ENCODE results near the gene KCNIP1. TPM values are rescaled to one million over a fixed set of nuclear protein-coding genes. Genes with fewer than 3 reads are reported as not detected.

KCNIP1 gene
- polyA plus RNA-seq, 1 donor (not counting 4 experiments of a cell fraction or from before 2014, with no cell fraction given), result not detected

DNA sequence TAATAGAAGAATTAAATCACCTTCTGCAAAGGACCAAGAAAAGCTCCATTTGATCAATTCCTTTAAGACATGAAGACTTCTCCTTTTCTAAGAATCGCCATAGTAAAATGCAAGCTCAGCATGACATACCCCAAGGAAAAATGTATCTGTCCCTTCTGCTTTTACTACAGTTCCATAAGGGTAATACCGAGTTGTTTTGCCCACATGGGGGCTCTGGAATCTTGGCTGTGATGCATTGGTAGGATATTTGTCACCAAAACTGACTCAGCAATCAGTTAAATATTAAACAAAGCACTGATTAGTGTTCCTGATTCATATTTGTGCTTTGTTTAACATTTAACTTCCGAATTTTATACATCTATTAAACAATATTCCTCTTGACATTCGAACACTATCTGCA lies 24.3 kb upstream of the KCNIP1 start:
- Histone ChIP-seq H3K79me2 (ENCODE audit: control insufficient read depth, insufficient read depth, low read length) (no peaks in the 10 kb centered on the region), H3K4me3 (ENCODE audit: control insufficient read depth in 2 of 3, extremely low read depth in 1 of 3, insufficient read depth in 2 of 3, low read depth in 1 of 3, low read length in 3 of 3) (no peak overlapping the region), H3K4me1 (ENCODE audit: control insufficient read depth, extremely low read depth, insufficient read depth, low read length) (peaks cover 3% of the 10 kb centered on the region), H3K4me2 (ENCODE audit: control insufficient read depth, extremely low read depth, insufficient read depth, low read depth, low read length) (no peak overlapping the region), H3K27me3 (ENCODE audit: control insufficient read depth, extremely low read depth, insufficient read depth, low read length) (no peaks in the 10 kb centered on the region), H4K20me1 (ENCODE audit: control insufficient read depth, extremely low read depth, insufficient read depth, low read length) (no peaks in the 10 kb centered on the region), H2AFZ (ENCODE audit: control insufficient read depth, low read length) (no peak overlapping the region), H3K9me1 (ENCODE audit: control insufficient read depth, extremely low read depth, insufficient read depth, low read length) (no peaks in the 10 kb centered on the region), H3K27ac (ENCODE audit: control insufficient read depth, insufficient read depth, low read length) (no peak overlapping the region), H3K36me3 (ENCODE audit: control insufficient read depth in 2 of 2, extremely low read depth in 1 of 2, insufficient read depth in 2 of 2, low read length in 2 of 2) (no peaks in the 10 kb centered on the region), H3K9ac (ENCODE audit: control insufficient read depth, extremely low read depth, insufficient read depth, low read length) (no peak overlapping the region), H3K9me3 (ENCODE audit: control insufficient read depth, low read depth, low read length) (no peaks in the 10 kb centered on the region)
- TF ChIP-seq, protein P1, sequence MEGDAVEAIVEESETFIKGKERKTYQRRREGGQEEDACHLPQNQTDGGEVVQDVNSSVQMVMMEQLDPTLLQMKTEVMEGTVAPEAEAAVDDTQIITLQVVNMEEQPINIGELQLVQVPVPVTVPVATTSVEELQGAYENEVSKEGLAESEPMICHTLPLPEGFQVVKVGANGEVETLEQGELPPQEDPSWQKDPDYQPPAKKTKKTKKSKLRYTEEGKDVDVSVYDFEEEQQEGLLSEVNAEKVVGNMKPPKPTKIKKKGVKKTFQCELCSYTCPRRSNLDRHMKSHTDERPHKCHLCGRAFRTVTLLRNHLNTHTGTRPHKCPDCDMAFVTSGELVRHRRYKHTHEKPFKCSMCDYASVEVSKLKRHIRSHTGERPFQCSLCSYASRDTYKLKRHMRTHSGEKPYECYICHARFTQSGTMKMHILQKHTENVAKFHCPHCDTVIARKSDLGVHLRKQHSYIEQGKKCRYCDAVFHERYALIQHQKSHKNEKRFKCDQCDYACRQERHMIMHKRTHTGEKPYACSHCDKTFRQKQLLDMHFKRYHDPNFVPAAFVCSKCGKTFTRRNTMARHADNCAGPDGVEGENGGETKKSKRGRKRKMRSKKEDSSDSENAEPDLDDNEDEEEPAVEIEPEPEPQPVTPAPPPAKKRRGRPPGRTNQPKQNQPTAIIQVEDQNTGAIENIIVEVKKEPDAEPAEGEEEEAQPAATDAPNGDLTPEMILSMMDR (optimal IDR thresholded peaks at IDR 0.05 in 1 of 3, IDR thresholded peaks at IDR 0.05 in 1 of 3, conservative IDR thresholded peaks at IDR 0.05 in 1 of 3; ENCODE audit: extremely low read depth in 1 of 3, insufficient read depth in 2 of 3, low read length in 3 of 3), result no peak
- no peak for TF ChIP-seq EZH2 (IDR thresholded peaks at IDR 0.05; ENCODE audit: low read length)
- DNase-seq (ENCODE audit: low read depth, low spot score), result no peak
- no peak for FAIRE-seq
- dilution Hi-C loops (cut with MboI; ENCODE audit: extremely low pct_ligation_motif_present, low sequenced_read_pairs), result no loop called here

DNA sequence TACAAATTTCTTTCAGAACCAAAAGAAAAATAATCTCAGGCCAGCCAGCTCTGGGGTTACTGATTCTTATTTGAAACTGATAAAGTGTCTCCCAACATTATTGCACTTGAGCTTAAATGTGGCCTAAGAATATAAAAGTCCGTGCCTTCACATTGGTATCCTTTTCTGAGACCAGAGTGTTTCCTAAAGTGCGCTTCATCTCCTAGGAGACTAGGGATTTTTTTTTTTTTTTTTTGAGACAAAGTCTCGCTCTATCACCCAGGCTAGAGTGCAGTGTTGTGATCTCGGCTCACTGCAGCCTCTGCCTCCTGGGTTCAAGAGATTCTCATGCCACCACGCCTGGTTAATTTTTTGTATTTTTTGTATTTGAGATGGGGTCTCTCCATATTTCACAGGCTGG lies 23.6 kb upstream of the KCNIP1 start:
- H3K9ac ChIP-seq (ENCODE audit: control insufficient read depth, extremely low read depth, insufficient read depth, low read length), result no peak overlapping the region
- no peaks in the 10 kb centered on the region for H3K9me3 ChIP-seq (ENCODE audit: control insufficient read depth, low read depth, low read length)
- peaks cover 3% of the 10 kb centered on the region for H3K4me1 ChIP-seq (ENCODE audit: control insufficient read depth, extremely low read depth, insufficient read depth, low read length)
- no peaks in the 10 kb centered on the region for H3K79me2 ChIP-seq (ENCODE audit: control insufficient read depth, insufficient read depth, low read length)
- H3K9me1 ChIP-seq (ENCODE audit: control insufficient read depth, extremely low read depth, insufficient read depth, low read length), result no peaks in the 10 kb centered on the region
- dilution Hi-C loops (cut with MboI; ENCODE audit: extremely low pct_ligation_motif_present, low sequenced_read_pairs), result no loop called here
- no peaks in the 10 kb centered on the region for H4K20me1 ChIP-seq (ENCODE audit: control insufficient read depth, extremely low read depth, insufficient read depth, low read length)
- H3K36me3 ChIP-seq (ENCODE audit: control insufficient read depth in 2 of 2, extremely low read depth in 1 of 2, insufficient read depth in 2 of 2, low read length in 2 of 2), result no peaks in the 10 kb centered on the region
- no peaks in the 10 kb centered on the region for H3K27me3 ChIP-seq (ENCODE audit: control insufficient read depth, extremely low read depth, insufficient read depth, low read length)
- H2AFZ ChIP-seq (ENCODE audit: control insufficient read depth, low read length), result no peak overlapping the region
- FAIRE-seq, result no peak
- no peak for TF ChIP-seq EZH2 (IDR thresholded peaks at IDR 0.05; ENCODE audit: low read length)
- TF ChIP-seq, protein P1 (optimal IDR thresholded peaks at IDR 0.05 in 1 of 3, IDR thresholded peaks at IDR 0.05 in 1 of 3, conservative IDR thresholded peaks at IDR 0.05 in 1 of 3; ENCODE audit: extremely low read depth in 1 of 3, insufficient read depth in 2 of 3, low read length in 3 of 3), result no peak
- H3K27ac ChIP-seq (ENCODE audit: control insufficient read depth, insufficient read depth, low read length), result no peak overlapping the region
- H3K4me2 ChIP-seq (ENCODE audit: control insufficient read depth, extremely low read depth, insufficient read depth, low read depth, low read length), result no peak overlapping the region
- no peak overlapping the region for H3K4me3 ChIP-seq (ENCODE audit: control insufficient read depth in 2 of 3, extremely low read depth in 1 of 3, insufficient read depth in 2 of 3, low read depth in 1 of 3, low read length in 3 of 3)
- no peak for DNase-seq (ENCODE audit: low read depth, low spot score)

All from keratinocyte (primary cell).